Chondrocyte (in vitro differentiated cells): ENCODE measurements around the gene CEP120. TPM values are rescaled to one million over a fixed set of nuclear protein-coding genes. Genes with fewer than 3 reads are reported as not detected.

ENCODE experiments used
- DNase-seq: peaks from one replicate; pipeline ENCODE4 v3.0.0; 2021; ENCODE audit warnings: mixed read lengths, low spot score
- H3K27ac Mint-ChIP-seq: one replicate; pipeline ENCODE4 v1.8.0; 2021; ENCODE audit warnings: mild to moderate bottlenecking, moderate library complexity, mixed read lengths; ENCODE audit not compliant: unreplicated experiment
- H3K27me3 Mint-ChIP-seq: 2 replicates; pipeline ENCODE4 v1.8.0; 2021; ENCODE audit warnings: low read depth, mixed read lengths
- H3K36me3 Mint-ChIP-seq: 2 replicates; pipeline ENCODE4 v1.8.0; 2021; ENCODE audit warnings: low read depth, mixed read lengths
- H3K4me1 Mint-ChIP-seq: 2 replicates; pipeline ENCODE4 v1.8.0; 2021; ENCODE audit warnings: low read depth, mild to moderate bottlenecking, mixed read lengths
- H3K4me3 Mint-ChIP-seq: one replicate; pipeline ENCODE4 v1.8.0; 2021; ENCODE audit warnings: mild to moderate bottlenecking, moderate library complexity, mixed read lengths; ENCODE audit not compliant: unreplicated experiment
- H3K9me3 Mint-ChIP-seq: 2 replicates; pipeline ENCODE4 v1.8.0; 2021; ENCODE audit warnings: low read depth, mixed read lengths
- CTCF ChIP-seq: fragments of 200-600 bp; sonication (generic); IDR thresholded peaks from 2 replicates; pipeline ENCODE4 v1.5.0; 2021; ENCODE audit warnings: antibody characterized with exemption, mild to moderate bottlenecking, moderate library complexity
- total RNA-seq: library from RNA; stranded (reverse); gene quantifications from 3 replicates; pipeline ENCODE4 v1.2.1, GENCODE V29; 2021

CEP120 gene
- total RNA-seq, 1 donor from 2014 or later, result 21.1 TPM

DNA sequence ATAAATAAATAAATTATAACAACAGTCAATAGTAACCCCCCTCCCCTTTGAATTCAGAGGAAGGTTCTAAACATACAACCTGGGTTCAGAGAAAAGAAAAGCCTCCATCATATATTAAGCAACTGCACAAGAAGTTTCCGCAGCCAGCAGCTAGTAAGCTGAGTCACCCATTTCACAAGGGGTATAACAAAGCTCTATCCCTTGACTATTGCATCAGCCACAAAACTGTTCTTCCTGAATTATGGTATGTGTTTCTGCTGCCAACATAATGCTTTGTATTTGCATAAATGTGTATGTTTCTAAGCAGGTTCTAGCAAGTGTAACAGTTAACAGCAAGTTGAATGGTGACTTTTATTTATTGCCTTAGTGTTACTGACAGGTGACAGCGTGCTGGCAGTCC, 6.8 kb upstream of the CEP120 start:
- Mint-ChIP-seq H3K36me3 (no peaks in the 10 kb centered on the region), H3K27ac (peak overlapping the region; percentile 57), H3K27me3 (no peaks in the 10 kb centered on the region), H3K4me3 (no peak overlapping the region), H3K4me1 (peaks cover 16% of the 10 kb centered on the region), H3K9me3 (no peaks in the 10 kb centered on the region)
- TF ChIP-seq CTCF, result no peak
- DNase-seq, result no peak

- peak overlapping the region; percentile 57 for H3K27ac Mint-ChIP-seq
- no peak for DNase-seq
- peaks cover 17% of the 10 kb centered on the region for H3K4me1 Mint-ChIP-seq
- H3K4me3 Mint-ChIP-seq, result no peak overlapping the region
- no peak for TF ChIP-seq CTCF
- H3K9me3 Mint-ChIP-seq, result no peaks in the 10 kb centered on the region
- no peaks in the 10 kb centered on the region for H3K36me3 Mint-ChIP-seq
- no peaks in the 10 kb centered on the region for H3K27me3 Mint-ChIP-seq
These were observed 6.2 kb upstream of the CEP120 start for GRCh38 chr5:123429221-123429954.

- Mint-ChIP-seq H3K27me3 (no peaks in the 10 kb centered on the region), H3K4me1 (peaks cover 25% of the 10 kb centered on the region), H3K36me3 (no peaks in the 10 kb centered on the region), H3K9me3 (no peaks in the 10 kb centered on the region), H3K4me3 (no peak overlapping the region), H3K27ac (peak overlapping the region; percentile 57)
- TF ChIP-seq CTCF, result no peak
- no peak for DNase-seq
These were observed 5.5 kb upstream of the CEP120 start for GRCh38 chr5:123428521-123429220.

DNA sequence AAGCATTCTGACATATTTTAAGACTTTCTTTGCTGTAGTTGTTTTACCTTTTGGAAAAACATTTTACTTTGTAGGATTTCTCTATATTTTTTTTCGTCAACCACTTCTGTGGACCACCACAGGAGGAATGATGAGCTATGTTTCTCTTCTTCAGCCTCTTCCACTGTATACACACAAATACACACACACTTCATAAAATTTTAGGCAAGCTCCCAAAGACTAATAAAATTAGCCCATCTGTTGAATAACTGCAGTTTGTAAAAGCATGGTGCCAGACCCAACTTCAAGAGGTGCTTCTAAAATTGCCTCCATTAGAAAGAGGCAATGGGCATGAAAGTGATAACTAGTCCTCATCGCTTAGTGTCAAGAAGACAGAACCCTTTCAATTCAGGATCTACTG, 4.1 kb upstream of the CEP120 start:
- H3K27ac Mint-ChIP-seq, result no peak overlapping the region
- no peaks in the 10 kb centered on the region for H3K9me3 Mint-ChIP-seq
- TF ChIP-seq CTCF, result no peak
- H3K27me3 Mint-ChIP-seq, result no peaks in the 10 kb centered on the region
- H3K4me1 Mint-ChIP-seq, result peaks cover 25% of the 10 kb centered on the region
- H3K36me3 Mint-ChIP-seq, result no peaks in the 10 kb centered on the region
- no peak overlapping the region for H3K4me3 Mint-ChIP-seq
- DNase-seq, result no peak

- no peak for TF ChIP-seq CTCF
- DNase-seq, result no peak
- Mint-ChIP-seq H3K36me3 (no peaks in the 10 kb centered on the region), H3K9me3 (no peaks in the 10 kb centered on the region), H3K27me3 (no peaks in the 10 kb centered on the region), H3K4me3 (no peak overlapping the region), H3K27ac (no peak overlapping the region), H3K4me1 (peaks cover 25% of the 10 kb centered on the region)
These were observed 2.2 kb upstream of the CEP120 start for GRCh38 chr5:123425431-123425830.
